Panc1 (cell line): Measurements from ENCODE around the gene ANKLE1. TPM values are rescaled to one million over a fixed set of nuclear protein-coding genes. Genes with fewer than 3 reads are reported as not detected.

Experiments used
- ATAC-seq: fragments of 200-7000 bp; cut with Tn5 transposase; 2 replicates; pipeline ENCODE4 v1.9.1; 2020; ENCODE audit warnings: mild to moderate bottlenecking, moderate library complexity
- BruUV-seq: library from RNA; stranded (reverse); fragments of 400-500 nt; replicated peaks from 2 replicates; lab custom pipeline; 2021; lab: Mats Ljungman, UMichigan
- CTCF ChIA-PET: fragments of 300-600 bp; sonication (Branson Sonifier 250); formaldehyde crosslinking; loops from one replicate; lab custom pipeline; 2022; ENCODE audit warnings: antibody characterized with exemption; lab: Charles Lee
- POLR2A ChIA-PET: fragments of 300-600 bp; sonication (Branson Sonifier 250); formaldehyde crosslinking; loops from one replicate; lab custom pipeline; 2022; ENCODE audit warnings: antibody characterized with exemption; lab: Charles Lee
- DNase-seq: peaks from one replicate; pipeline ENCODE4 v3.0.0-alpha.2; 2010; ENCODE audit warnings: low read depth, low spot score
- H3K27ac ChIP-seq: 2 replicates; pipeline ENCODE4 v1.5.1; 2011; ENCODE audit warnings: mild to moderate bottlenecking, low read length, inconsistent platforms
- H3K27me3 ChIP-seq: fragments of 200-500 bp; sonication (Bioruptor generic); 2 replicates; pipeline ENCODE4 v1.6.0; 2014; ENCODE audit warnings: low read length, inconsistent platforms; ENCODE audit not compliant: control insufficient read depth, insufficient read depth
- H3K36me3 ChIP-seq: fragments of 200-500 bp; sonication (Bioruptor generic); 2 replicates; pipeline ENCODE4 v1.5.1; 2014; ENCODE audit warnings: inconsistent platforms, mild to moderate bottlenecking, low read length, moderate library complexity; ENCODE audit not compliant: control insufficient read depth, insufficient read depth
- H3K4me1 ChIP-seq: 2 replicates; pipeline ENCODE4 v1.5.1; 2011; ENCODE audit warnings: inconsistent platforms, mild to moderate bottlenecking, low read length, moderate library complexity; ENCODE audit not compliant: control insufficient read depth, insufficient read depth
- H3K4me3 ChIP-seq, 2 experiments: 2 replicates each; pipeline ENCODE4 v1.5.1; 2011 to 2012; ENCODE audit warnings: low read depth in 2 of 2, low read length in 2 of 2, mild to moderate bottlenecking in 2 of 2, inconsistent platforms in 1 of 2, moderate library complexity in 1 of 2
- H3K9me3 ChIP-seq: fragments of 200-500 bp; sonication (Bioruptor generic); 2 replicates; pipeline ENCODE4 v1.5.1; 2014; ENCODE audit warnings: low read depth, mild to moderate bottlenecking, inconsistent platforms, low read length, moderate library complexity; ENCODE audit not compliant: control insufficient read depth, insufficient read depth
- POLR2AphosphoS5 ChIP-seq: IDR thresholded peaks from 2 replicates; pipeline ENCODE4 v1.6.1; 2012; ENCODE audit warnings: mild to moderate bottlenecking, low read depth, low read length, moderate library complexity
- SIN3A ChIP-seq: IDR thresholded peaks from 2 replicates; pipeline ENCODE4 v1.6.1; 2012; ENCODE audit warnings: low read depth, mild to moderate bottlenecking, low read length, moderate library complexity, borderline replicate concordance; ENCODE audit not compliant: insufficient read depth
- TCF7L2 ChIP-seq: IDR thresholded peaks from 2 replicates; pipeline ENCODE4 v1.6.1; 2011; ENCODE audit warnings: mild to moderate bottlenecking, low read depth, low read length, inconsistent platforms
- in situ Hi-C: cut with HindIII; loops from 2 replicates; pipeline ENCODE4 v1.10.0; 2016; ENCODE audit warnings: low sequenced_read_pairs, low pct_unique_long_range_greater_than_20kb
- intact Hi-C: fragments of 100-400 bp; cut with micrococcal nuclease; formaldehyde crosslinking; loops from one replicate; pipeline ENCODE4 v1.10.0; 2022; ENCODE audit not compliant: unreplicated experiment
- total RNA-seq: library from RNA; stranded (reverse); gene quantifications from one replicate; pipeline ENCODE4 v1.2.1, GENCODE V29; 2021; ENCODE audit not compliant: unreplicated experiment
- TF ChIP-seq, protein P1 (sequence below): fragments of 450-650 bp; IDR thresholded peaks from 2 replicates; pipeline ENCODE4 v1.5.1; 2017; ENCODE audit warnings: mild to moderate bottlenecking
- TF ChIP-seq, protein P2 (sequence below), 2 experiments: IDR thresholded peaks; 2 replicates each; pipeline ENCODE4 v1.6.1; 2011 to 2012; ENCODE audit warnings: low read depth in 2 of 2, control low read depth in 1 of 2, low read length in 1 of 2, mild to moderate bottlenecking in 1 of 2, moderate library complexity in 1 of 2; ENCODE audit not compliant: insufficient read depth in 1 of 2

The ANKLE1 gene
- total RNA-seq, 1 experiment from 2014 or later, result 1.1 TPM

DNA sequence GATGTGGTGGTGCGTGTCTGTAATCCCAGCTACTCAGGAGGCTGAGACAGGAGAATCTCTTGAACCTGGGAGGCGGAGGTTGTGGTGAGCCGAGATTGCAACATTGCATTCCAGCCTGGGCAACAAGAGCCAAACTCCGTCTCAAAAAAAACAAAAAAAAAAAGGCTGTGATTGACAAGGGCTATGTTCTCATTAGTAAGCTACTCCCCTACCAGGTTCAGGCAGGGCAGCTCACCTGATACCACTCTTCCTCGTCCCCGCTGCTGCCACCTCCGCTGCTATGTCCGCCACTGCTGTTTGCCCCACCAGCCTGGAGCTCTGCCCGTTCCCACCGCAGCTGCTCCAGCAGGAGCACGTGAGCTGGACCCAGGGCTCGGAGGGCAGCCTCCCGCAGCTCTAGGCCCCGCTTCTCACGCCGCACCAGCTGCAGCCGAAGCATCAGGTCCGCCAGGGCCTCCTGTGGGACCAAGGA, 26.5 kb upstream of the ANKLE1 start:
- DNase-seq, result no peak
- ATAC-seq, result no peak
- Histone ChIP-seq H3K36me3 (no peaks in the 10 kb centered on the region), H3K4me1 (no peaks in the 10 kb centered on the region), H3K27me3 (no peaks in the 10 kb centered on the region), H3K4me3 (no peak overlapping the region), H3K9me3 (no peaks in the 10 kb centered on the region), H3K27ac (no peak overlapping the region)
- POLR2A ChIA-PET, result no interaction called here
- no TSS peak for BruUV-seq
- in situ Hi-C loops (no loop called here), intact Hi-C loops (no loop called here)
- TF ChIP-seq SIN3A, result no peak
- TF ChIP-seq, protein P1, sequence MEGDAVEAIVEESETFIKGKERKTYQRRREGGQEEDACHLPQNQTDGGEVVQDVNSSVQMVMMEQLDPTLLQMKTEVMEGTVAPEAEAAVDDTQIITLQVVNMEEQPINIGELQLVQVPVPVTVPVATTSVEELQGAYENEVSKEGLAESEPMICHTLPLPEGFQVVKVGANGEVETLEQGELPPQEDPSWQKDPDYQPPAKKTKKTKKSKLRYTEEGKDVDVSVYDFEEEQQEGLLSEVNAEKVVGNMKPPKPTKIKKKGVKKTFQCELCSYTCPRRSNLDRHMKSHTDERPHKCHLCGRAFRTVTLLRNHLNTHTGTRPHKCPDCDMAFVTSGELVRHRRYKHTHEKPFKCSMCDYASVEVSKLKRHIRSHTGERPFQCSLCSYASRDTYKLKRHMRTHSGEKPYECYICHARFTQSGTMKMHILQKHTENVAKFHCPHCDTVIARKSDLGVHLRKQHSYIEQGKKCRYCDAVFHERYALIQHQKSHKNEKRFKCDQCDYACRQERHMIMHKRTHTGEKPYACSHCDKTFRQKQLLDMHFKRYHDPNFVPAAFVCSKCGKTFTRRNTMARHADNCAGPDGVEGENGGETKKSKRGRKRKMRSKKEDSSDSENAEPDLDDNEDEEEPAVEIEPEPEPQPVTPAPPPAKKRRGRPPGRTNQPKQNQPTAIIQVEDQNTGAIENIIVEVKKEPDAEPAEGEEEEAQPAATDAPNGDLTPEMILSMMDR, result no peak
- no peak for TF ChIP-seq TCF7L2
- CTCF ChIA-PET, result interaction anchor here (0.7 kb wide), 1 partner anchor 14 kb away, joined by 3 read pairs; no protein-coding TSS in a partner anchor

DNA sequence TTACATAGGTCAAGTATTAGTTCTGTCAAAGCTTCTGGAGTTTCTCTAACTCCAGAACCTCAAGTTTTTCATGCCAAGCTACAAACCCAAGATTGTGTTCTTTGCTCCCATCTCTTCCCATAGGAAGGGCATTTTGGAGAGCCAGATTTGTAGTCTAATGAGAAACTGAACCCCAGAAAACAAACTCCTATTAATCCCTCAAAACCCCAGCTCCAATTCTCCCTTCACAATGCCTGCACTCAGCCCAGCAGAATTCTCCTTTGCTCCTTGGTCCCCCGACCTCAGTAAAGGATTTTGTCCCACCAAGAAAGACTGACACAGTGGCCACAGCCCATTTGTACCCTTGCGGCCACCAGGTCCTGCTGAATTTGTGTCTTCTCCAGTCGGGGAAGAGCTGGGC, 25.6 kb upstream of the ANKLE1 start:
- in situ Hi-C loops (no loop called here), intact Hi-C loops (no loop called here)
- Histone ChIP-seq H3K27me3 (no peaks in the 10 kb centered on the region), H3K36me3 (no peaks in the 10 kb centered on the region), H3K4me1 (no peaks in the 10 kb centered on the region), H3K4me3 (no peak overlapping the region), H3K9me3 (no peaks in the 10 kb centered on the region), H3K27ac (no peak overlapping the region)
- ATAC-seq (no peak), DNase-seq (no peak)
- no TSS peak for BruUV-seq
- CTCF ChIA-PET, result no interaction called here
- POLR2A ChIA-PET, result no interaction called here
- TF ChIP-seq, protein P1, result no peak
- TF ChIP-seq, protein P2, sequence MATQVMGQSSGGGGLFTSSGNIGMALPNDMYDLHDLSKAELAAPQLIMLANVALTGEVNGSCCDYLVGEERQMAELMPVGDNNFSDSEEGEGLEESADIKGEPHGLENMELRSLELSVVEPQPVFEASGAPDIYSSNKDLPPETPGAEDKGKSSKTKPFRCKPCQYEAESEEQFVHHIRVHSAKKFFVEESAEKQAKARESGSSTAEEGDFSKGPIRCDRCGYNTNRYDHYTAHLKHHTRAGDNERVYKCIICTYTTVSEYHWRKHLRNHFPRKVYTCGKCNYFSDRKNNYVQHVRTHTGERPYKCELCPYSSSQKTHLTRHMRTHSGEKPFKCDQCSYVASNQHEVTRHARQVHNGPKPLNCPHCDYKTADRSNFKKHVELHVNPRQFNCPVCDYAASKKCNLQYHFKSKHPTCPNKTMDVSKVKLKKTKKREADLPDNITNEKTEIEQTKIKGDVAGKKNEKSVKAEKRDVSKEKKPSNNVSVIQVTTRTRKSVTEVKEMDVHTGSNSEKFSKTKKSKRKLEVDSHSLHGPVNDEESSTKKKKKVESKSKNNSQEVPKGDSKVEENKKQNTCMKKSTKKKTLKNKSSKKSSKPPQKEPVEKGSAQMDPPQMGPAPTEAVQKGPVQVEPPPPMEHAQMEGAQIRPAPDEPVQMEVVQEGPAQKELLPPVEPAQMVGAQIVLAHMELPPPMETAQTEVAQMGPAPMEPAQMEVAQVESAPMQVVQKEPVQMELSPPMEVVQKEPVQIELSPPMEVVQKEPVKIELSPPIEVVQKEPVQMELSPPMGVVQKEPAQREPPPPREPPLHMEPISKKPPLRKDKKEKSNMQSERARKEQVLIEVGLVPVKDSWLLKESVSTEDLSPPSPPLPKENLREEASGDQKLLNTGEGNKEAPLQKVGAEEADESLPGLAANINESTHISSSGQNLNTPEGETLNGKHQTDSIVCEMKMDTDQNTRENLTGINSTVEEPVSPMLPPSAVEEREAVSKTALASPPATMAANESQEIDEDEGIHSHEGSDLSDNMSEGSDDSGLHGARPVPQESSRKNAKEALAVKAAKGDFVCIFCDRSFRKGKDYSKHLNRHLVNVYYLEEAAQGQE (IDR thresholded peaks at IDR 0.05; ENCODE audit: insufficient read depth in 1 of 2, low read depth in 2 of 2, low read length in 1 of 2), result no peak
- TF ChIP-seq POLR2AphosphoS5, result no peak
- no peak for TF ChIP-seq TCF7L2
- no peak for TF ChIP-seq SIN3A
